Type B pancreatic cell (in vitro differentiated cells): ENCODE results near the gene CIAO2A. TPM values are rescaled to one million over a fixed set of nuclear protein-coding genes. Genes with fewer than 3 reads are reported as not detected.

Source experiments
- DNase-seq: peaks from one replicate; pipeline ENCODE4 v3.0.0; 2021; ENCODE audit warnings: mixed read lengths; ENCODE audit not compliant: unreplicated experiment; ENCODE audit errors: extremely low spot score
- H3K27ac Mint-ChIP-seq: 2 replicates; pipeline ENCODE4 v1.8.0; 2021; ENCODE audit warnings: mild to moderate bottlenecking, mixed read lengths
- H3K27me3 Mint-ChIP-seq: 2 replicates; pipeline ENCODE4 v1.8.0; 2021; ENCODE audit warnings: mixed read lengths
- H3K36me3 Mint-ChIP-seq: 2 replicates; pipeline ENCODE4 v1.8.0; 2021; ENCODE audit warnings: mixed read lengths
- H3K4me1 Mint-ChIP-seq: one replicate; pipeline ENCODE4 v1.8.0; 2021; ENCODE audit warnings: mixed read lengths; ENCODE audit not compliant: unreplicated experiment
- H3K4me3 Mint-ChIP-seq: 2 replicates; pipeline ENCODE4 v1.8.0; 2021; ENCODE audit warnings: mild to moderate bottlenecking, mixed read lengths
- H3K9me3 Mint-ChIP-seq: 2 replicates; pipeline ENCODE4 v1.8.0; 2021; ENCODE audit warnings: mixed read lengths
- CTCF ChIP-seq: fragments of 200-600 bp; sonication (generic); conservative IDR thresholded peaks from 2 replicates; pipeline ENCODE4 v1.5.0; 2021; ENCODE audit warnings: antibody characterized with exemption, mild to moderate bottlenecking
- long read RNA-seq: library from polyadenylated mRNA; unstranded; transcript quantifications from one replicate; pipeline ENCODE4 v2.0.0, GENCODE V29; 2020
- total RNA-seq: library from RNA; stranded (reverse); gene quantifications from 2 replicates; pipeline ENCODE4 v1.2.1, GENCODE V29; 2021; ENCODE audit warnings: low replicate concordance

CIAO2A gene
- 59.8 and 69.7 TPM in 2 replicates for total RNA-seq
- long read RNA-seq, transcript CIAO2A-201 (5 exons, 1,105 nt): major isoform, 68 of 85 reads
- long read RNA-seq, transcript CIAO2A-202 (4 exons, 826 nt): minor isoform, 12 of 85 reads
- long read RNA-seq, partial matches to known transcripts: 1 of 85 reads
- long read RNA-seq, other reads (novel, unspliced or antisense): 1 of 85 reads

GRCh38 chr15:64093627-64094417 lies at the start of gene CIAO2A:
TSS of gene CIAO2A (minus strand) at chr15:64093838. CDS start at chr15:64093768, 70 bp downstream.
- Mint-ChIP-seq H3K9me3 (no peaks in the 10 kb centered on the region), H3K27ac (peak within 1 kb of the TSS; percentile 98), H3K36me3 (peaks cover 12% of the 10 kb centered on the region)

GRCh38 chr15:64143276-64143675 lies 49.6 kb upstream of the CIAO2A start:
- Mint-ChIP-seq H3K4me3 (no peak overlapping the region), H3K4me1 (peaks cover 9% of the 10 kb centered on the region), H3K27me3 (no peaks in the 10 kb centered on the region), H3K9me3 (no peaks in the 10 kb centered on the region), H3K36me3 (peaks cover 4% of the 10 kb centered on the region), H3K27ac (no peak overlapping the region)
- no peak for TF ChIP-seq CTCF
- DNase-seq: no peak

More at GRCh38 chr15:64093627-64094417, at the start of gene CIAO2A:
- Mint-ChIP-seq H3K4me1 (peaks cover 46% of the 10 kb centered on the region), H3K4me3 (peak within 1 kb of the TSS; percentile 99), H3K27me3 (no peaks in the 10 kb centered on the region)
- DNase-seq: peak; percentile 91
- no peak for TF ChIP-seq CTCF

GRCh38 chr15:64141798-64142512 lies 48.3 kb upstream of the CIAO2A start:
- H3K27ac Mint-ChIP-seq: no peak overlapping the region
- H3K4me1 Mint-ChIP-seq: peaks cover 9% of the 10 kb centered on the region
- H3K27me3 Mint-ChIP-seq: no peaks in the 10 kb centered on the region
- peaks cover 4% of the 10 kb centered on the region for H3K36me3 Mint-ChIP-seq
- TF ChIP-seq CTCF: no peak
- H3K4me3 Mint-ChIP-seq: no peak overlapping the region
- no peak for DNase-seq
- no peaks in the 10 kb centered on the region for H3K9me3 Mint-ChIP-seq

- DNase-seq: no peak
- H3K4me3 Mint-ChIP-seq: no peak overlapping the region
- no peak overlapping the region for H3K27ac Mint-ChIP-seq
- no peaks in the 10 kb centered on the region for H3K9me3 Mint-ChIP-seq
- H3K36me3 Mint-ChIP-seq: peaks cover 8% of the 10 kb centered on the region
- TF ChIP-seq CTCF: no peak
- H3K4me1 Mint-ChIP-seq: no peaks in the 10 kb centered on the region
- H3K27me3 Mint-ChIP-seq: no peaks in the 10 kb centered on the region
These were observed 44.8 kb upstream of the CIAO2A start for GRCh38 chr15:64138331-64138941.

GRCh38 chr15:64137226-64137833 lies 43.7 kb upstream of the CIAO2A start:
- H3K4me3 Mint-ChIP-seq: no peak overlapping the region
- H3K36me3 Mint-ChIP-seq: peaks cover 12% of the 10 kb centered on the region
- H3K4me1 Mint-ChIP-seq: no peaks in the 10 kb centered on the region
- no peak for TF ChIP-seq CTCF
- no peak overlapping the region for H3K27ac Mint-ChIP-seq
- DNase-seq: no peak
- H3K27me3 Mint-ChIP-seq: no peaks in the 10 kb centered on the region
- no peaks in the 10 kb centered on the region for H3K9me3 Mint-ChIP-seq
